T-helper 17 cell (primary cell): ENCODE data around the gene NHERF1. TPM values are rescaled to one million over a fixed set of nuclear protein-coding genes. Genes with fewer than 3 reads are reported as not detected.

ENCODE experiments used
- ATAC-seq: fragments of 150-1000 bp; cut with Tn5 transposase; 2 replicates; pipeline ENCODE4 v1.10.0; 2021; ENCODE audit warnings: mild to moderate bottlenecking, moderate library complexity
- DNase-seq, 3 donors: peaks; one replicate each; pipeline versions ENCODE4 v3.0.0 to v3.0.0-alpha.2; 2020 to 2021
- H3K9me3 ChIP-seq: one replicate; pipeline ENCODE4 v1.7.0; 2013; ENCODE audit warnings: low read length, mild to moderate bottlenecking; ENCODE audit not compliant: control insufficient read depth, poor library complexity, severe bottlenecking
- H3K27ac Mint-ChIP-seq: one replicate; pipeline ENCODE4 v1.8.0; 2022; ENCODE audit warnings: mild to moderate bottlenecking, moderate library complexity, mixed read lengths
- H3K27me3 Mint-ChIP-seq: one replicate; pipeline ENCODE4 v1.8.0; 2022; ENCODE audit warnings: mixed read lengths
- H3K36me3 Mint-ChIP-seq: one replicate; pipeline ENCODE4 v1.8.0; 2022; ENCODE audit warnings: low read depth, mixed read lengths
- H3K4me1 Mint-ChIP-seq: one replicate; pipeline ENCODE4 v1.8.0; 2022; ENCODE audit warnings: mild to moderate bottlenecking, mixed read lengths
- H3K4me3 Mint-ChIP-seq: one replicate; pipeline ENCODE4 v1.8.0; 2022; ENCODE audit warnings: mild to moderate bottlenecking, moderate library complexity, mixed read lengths
- total RNA-seq, 4 donors: library from RNA in 2 of 4; stranded (reverse) in 2 of 4; gene quantifications; one replicate each; pipeline ENCODE4 v1.2.3 and lab custom pipeline; 2022 to 2026

NHERF1 gene
- total RNA-seq, 2 donors from 2014 or later: 130 to 132 TPM

DNA sequence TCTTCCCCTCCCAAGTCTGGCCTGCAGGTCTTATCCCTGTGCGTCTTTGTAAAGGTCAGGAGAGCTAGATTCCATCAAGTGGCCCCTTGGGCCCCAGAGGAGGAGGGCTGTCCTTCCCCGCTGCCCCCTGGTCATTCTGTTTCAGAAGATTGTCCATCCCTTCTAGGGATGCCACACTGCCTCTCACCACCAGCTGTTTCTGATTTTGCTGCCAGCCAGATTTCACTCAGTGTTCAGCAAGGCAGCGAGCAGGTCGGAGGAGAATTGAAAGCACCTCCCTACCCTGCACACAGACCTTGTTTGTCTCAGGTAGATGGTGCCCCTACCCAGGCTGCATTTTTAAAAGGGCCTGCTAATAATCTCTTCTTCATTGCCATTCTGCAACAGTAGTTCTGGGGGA, 49.4 kb downstream of the NHERF1 start:
- H3K4me3 Mint-ChIP-seq: no peak overlapping the region
- DNase-seq (no peak), ATAC-seq (no peak)
- H3K4me1 Mint-ChIP-seq: peaks cover 4% of the 10 kb centered on the region
- H3K27me3 Mint-ChIP-seq: no peaks in the 10 kb centered on the region
- no peaks in the 10 kb centered on the region for H3K9me3 ChIP-seq
- no peak overlapping the region for H3K27ac Mint-ChIP-seq
- peaks cover 9% of the 10 kb centered on the region for H3K36me3 Mint-ChIP-seq

DNA sequence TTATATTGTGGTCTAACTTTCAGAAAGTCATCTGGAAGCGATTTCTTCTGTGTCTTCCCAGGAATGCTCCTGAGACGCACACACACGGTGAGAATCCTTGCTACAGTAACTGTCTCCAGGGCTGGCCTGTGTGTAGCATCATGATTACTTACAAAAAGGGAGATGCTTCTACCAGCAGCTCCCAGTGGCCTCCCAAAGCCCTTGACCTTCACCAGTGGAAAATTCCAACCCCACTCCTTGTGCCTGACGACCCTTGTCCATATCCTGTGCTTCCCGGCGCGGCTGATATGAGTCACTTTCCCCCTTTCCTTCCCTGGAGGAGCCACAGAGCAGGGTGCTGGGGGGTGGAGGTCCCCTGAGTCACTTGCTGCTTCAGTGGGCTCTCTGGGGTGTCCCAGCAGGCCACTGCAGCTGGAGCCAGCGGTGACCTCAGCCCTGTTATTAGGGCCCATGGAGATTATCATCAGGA, 49.8 kb downstream of the NHERF1 start:
- no peaks in the 10 kb centered on the region for H3K27me3 Mint-ChIP-seq
- no peak for ATAC-seq
- peaks cover 9% of the 10 kb centered on the region for H3K36me3 Mint-ChIP-seq
- peaks cover 4% of the 10 kb centered on the region for H3K4me1 Mint-ChIP-seq
- DNase-seq: no peak
- H3K27ac Mint-ChIP-seq: no peak overlapping the region
- H3K4me3 Mint-ChIP-seq: no peak overlapping the region
- no peaks in the 10 kb centered on the region for H3K9me3 ChIP-seq

DNA sequence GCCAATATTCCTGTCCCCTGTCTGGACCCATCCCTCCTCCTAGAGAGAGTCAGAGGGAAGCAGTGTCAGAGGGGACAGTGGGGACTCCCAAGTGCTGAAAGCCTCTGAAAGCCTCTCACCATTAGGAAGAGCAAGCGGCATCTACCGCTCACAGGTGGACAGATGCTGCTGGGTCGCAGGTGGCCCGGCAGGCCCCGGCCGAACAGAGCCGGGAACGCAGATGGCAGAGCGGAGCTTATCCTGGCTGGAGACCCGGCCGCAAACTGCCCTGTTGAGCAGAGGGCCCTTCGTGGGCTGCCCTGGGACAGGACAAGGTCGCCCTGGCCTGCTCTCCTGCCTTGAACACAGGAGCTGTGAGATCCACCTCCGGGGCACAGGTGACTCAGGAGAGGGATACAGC, 50.7 kb downstream of the NHERF1 start:
- H3K36me3 Mint-ChIP-seq: peaks cover 11% of the 10 kb centered on the region
- DNase-seq: no peak
- H3K27me3 Mint-ChIP-seq: no peaks in the 10 kb centered on the region
- H3K9me3 ChIP-seq: no peaks in the 10 kb centered on the region
- no peak overlapping the region for H3K4me3 Mint-ChIP-seq
- no peak for ATAC-seq
- H3K27ac Mint-ChIP-seq: no peak overlapping the region
- H3K4me1 Mint-ChIP-seq: peaks cover 6% of the 10 kb centered on the region

DNA sequence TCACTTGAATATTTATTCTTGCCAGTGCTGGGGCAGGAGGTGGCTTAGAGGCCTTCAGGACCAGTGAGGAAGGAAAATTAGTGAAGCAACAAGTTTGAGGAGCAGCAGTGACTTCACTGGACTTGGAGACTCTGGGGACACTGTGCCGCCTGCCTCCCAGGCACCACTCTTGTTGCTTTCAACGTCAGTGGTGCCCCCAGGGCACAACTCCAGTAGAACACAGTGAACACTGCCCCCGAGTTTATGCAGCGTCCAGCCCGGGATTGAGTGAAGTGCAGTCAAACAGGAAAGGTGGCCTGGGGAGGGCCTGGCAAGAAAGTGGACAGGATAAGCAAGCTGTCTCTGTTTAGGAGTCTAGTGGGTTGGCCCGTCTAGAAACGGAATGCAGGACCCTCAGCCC, 52.1 kb downstream of the NHERF1 start:
- Mint-ChIP-seq H3K27me3 (no peaks in the 10 kb centered on the region), H3K36me3 (peaks cover 10% of the 10 kb centered on the region), H3K4me1 (peaks cover 6% of the 10 kb centered on the region), H3K4me3 (no peak overlapping the region), H3K27ac (no peak overlapping the region)
- DNase-seq (no peak), ATAC-seq (no peak)
- no peaks in the 10 kb centered on the region for H3K9me3 ChIP-seq

DNA sequence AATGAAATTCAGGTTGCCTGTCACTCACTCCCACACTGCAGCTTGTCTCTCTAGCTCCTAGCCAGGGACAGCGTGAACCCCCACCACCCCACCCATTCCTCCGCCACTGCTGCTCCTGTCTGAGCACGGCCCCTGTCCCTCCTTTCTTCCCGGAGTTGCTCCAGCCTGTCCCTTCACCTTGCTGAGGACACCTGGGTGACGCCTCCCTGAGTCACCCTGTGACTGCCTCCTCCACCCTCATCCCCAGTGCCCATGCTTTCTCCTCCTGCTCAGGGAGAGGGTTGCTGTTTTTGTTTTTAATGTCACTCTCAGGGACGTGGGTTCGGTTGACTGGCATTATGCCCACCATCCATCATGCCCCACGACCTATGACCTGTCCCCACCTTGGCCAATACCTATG, 53.5 kb downstream of the NHERF1 start:
- H3K36me3 Mint-ChIP-seq: peaks cover 10% of the 10 kb centered on the region
- no peak for ATAC-seq
- H3K9me3 ChIP-seq: no peaks in the 10 kb centered on the region
- H3K27ac Mint-ChIP-seq: no peak overlapping the region
- no peaks in the 10 kb centered on the region for H3K27me3 Mint-ChIP-seq
- H3K4me1 Mint-ChIP-seq: peaks cover 10% of the 10 kb centered on the region
- no peak for DNase-seq
- H3K4me3 Mint-ChIP-seq: no peak overlapping the region

DNA sequence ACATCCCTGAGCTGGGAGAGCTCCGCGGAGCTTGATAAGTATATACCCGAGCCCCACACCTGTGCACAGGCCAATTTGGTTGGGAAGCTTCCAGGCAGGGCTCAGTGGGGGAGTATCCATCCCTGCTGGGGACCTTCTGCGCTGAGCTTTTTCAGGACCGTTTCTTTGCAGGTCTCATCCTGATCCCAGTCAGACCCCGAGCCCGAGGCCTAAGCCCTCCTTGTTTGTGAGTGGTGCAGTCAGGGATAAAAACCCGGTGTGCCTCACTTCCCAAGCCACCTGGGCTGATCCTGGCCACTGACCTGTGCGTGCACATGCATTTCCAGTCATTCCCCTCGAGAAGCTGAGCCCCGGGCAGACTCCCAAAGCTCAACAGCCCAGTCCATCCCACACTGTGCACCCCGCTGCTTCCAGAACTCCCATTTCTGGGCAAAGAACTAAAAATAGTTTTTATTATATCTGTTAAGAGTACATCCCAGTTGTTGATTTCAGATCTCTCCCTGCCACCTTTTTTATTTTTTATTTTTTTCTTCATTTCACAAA, 55.0 kb downstream of the NHERF1 start:
- DNase-seq (no peak), ATAC-seq (no peak)
- H3K27ac Mint-ChIP-seq: peak overlapping the region; percentile 24
- H3K4me1 Mint-ChIP-seq: peaks cover 7% of the 10 kb centered on the region
- no peaks in the 10 kb centered on the region for H3K9me3 ChIP-seq
- peaks cover 10% of the 10 kb centered on the region for H3K36me3 Mint-ChIP-seq
- no peak overlapping the region for H3K4me3 Mint-ChIP-seq
- H3K27me3 Mint-ChIP-seq: no peaks in the 10 kb centered on the region

DNA sequence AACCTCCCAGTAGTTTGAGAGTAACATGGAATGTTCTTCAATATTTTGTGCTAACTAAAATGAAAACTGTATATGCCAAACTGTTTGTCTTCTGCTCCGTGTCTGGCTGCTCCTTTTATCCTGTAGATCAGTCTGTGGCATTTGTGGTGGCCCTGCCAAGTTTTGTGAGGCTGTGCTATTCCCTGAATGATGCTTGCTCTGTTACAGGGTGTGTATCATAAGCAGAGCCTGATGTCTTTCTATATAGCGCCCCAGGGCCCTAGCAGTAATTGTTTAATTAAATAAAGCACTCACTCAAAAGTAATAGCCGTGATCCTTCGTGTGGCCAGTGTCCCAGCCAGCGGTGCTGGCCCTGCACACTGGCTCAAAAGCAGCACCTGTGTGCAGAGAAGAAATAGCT, 55.5 kb downstream of the NHERF1 start:
- no peak overlapping the region for H3K4me3 Mint-ChIP-seq
- H3K36me3 Mint-ChIP-seq: peaks cover 8% of the 10 kb centered on the region
- H3K27me3 Mint-ChIP-seq: no peaks in the 10 kb centered on the region
- H3K4me1 Mint-ChIP-seq: peaks cover 7% of the 10 kb centered on the region
- ATAC-seq (no peak), DNase-seq (no peak)
- H3K9me3 ChIP-seq: no peaks in the 10 kb centered on the region
- peak overlapping the region; percentile 24 for H3K27ac Mint-ChIP-seq

DNA sequence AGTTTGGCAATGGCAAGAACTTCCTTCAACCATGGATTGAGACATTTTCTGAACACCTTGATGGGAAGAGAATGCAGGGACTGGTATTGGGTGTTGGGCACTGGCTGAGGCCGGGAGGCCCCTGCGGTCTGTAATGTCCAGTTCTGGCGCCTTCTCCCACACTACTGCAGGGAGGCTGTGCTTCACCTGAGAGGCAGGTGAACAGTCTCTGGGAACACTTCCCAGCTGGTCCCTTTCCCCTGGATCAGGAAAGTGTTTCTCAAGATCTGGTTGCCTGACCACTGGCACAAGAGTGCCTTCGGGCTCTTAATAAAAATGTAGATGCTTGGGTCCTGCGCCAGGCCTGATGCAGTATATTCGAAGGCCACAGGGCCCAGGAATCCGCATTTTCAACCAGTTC, 56.3 kb downstream of the NHERF1 start:
- H3K9me3 ChIP-seq: no peaks in the 10 kb centered on the region
- Mint-ChIP-seq H3K4me1 (peaks cover 7% of the 10 kb centered on the region), H3K4me3 (no peak overlapping the region), H3K36me3 (peaks cover 7% of the 10 kb centered on the region), H3K27ac (no peak overlapping the region), H3K27me3 (no peaks in the 10 kb centered on the region)
- DNase-seq (no peak), ATAC-seq (no peak)

DNA sequence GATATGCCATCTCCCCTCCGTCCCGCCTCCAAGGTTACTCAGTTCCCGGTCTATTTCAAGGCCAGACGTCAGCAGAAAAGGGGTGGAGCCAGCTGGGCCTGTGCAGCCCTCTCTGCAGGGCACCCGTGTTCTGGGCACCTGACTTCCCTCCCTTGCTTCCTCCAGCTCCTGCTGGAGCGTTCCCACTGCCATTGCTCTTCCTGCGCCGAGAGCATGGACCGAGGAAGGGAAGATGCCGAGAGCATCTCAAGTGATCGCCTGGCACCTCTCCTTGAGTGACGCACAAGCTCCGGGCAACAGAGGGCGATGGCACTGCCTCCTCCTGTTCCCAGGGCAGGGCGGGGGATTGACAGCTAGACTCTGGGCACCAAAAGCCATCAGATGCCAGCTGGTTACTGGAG, 57.2 kb downstream of the NHERF1 start:
- H3K36me3 Mint-ChIP-seq: peaks cover 9% of the 10 kb centered on the region
- H3K9me3 ChIP-seq: no peaks in the 10 kb centered on the region
- no peak for DNase-seq
- H3K4me1 Mint-ChIP-seq: peaks cover 9% of the 10 kb centered on the region
- no peak overlapping the region for H3K27ac Mint-ChIP-seq
- H3K4me3 Mint-ChIP-seq: no peak overlapping the region
- ATAC-seq: no peak
- no peaks in the 10 kb centered on the region for H3K27me3 Mint-ChIP-seq

DNA sequence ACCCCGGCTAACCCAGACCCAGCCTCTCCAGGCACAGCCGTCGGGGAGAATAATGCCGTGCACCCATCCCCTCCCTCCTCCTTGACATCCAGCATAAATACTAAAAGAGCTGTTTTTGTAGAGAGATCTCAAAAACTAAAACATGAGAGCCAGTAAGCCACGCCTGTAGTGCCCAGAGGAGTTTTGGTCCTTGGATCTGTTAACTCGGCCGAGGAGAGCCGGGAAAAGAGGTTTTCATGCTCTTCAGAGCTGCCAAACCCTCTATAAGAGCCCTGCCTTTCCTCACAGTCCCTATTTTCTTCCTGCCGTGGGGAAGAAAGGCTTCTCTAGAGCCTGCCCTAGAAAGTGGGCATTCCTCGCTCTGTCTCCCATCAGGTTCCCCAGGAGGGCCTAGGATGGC, 57.9 kb downstream of the NHERF1 start:
- Mint-ChIP-seq H3K27ac (no peak overlapping the region), H3K36me3 (peaks cover 11% of the 10 kb centered on the region), H3K4me1 (peaks cover 12% of the 10 kb centered on the region), H3K27me3 (no peaks in the 10 kb centered on the region), H3K4me3 (no peak overlapping the region)
- H3K9me3 ChIP-seq: no peaks in the 10 kb centered on the region
- DNase-seq: no peak
- ATAC-seq: no peak

DNA sequence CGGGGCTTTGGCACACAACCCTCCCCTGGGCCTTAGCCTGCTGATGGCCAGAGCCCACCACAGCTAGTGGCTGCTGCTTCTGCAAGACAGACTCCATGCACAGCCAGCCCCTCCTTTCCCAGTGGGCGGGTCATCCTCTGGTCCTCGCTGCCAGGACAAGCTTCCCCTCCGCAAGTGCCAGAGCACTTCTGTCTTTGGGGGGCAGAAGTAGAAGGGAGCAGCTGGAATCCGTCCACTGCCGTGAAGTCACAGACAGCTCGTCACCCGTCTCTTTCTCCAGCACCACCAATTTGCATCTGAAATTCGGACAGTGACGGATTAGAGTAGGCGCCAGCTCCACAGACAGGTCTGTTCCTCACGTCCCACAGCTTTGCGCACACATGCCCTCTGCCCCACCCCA, 59.0 kb downstream of the NHERF1 start:
- H3K9me3 ChIP-seq: no peaks in the 10 kb centered on the region
- ATAC-seq (no peak), DNase-seq (no peak)
- Mint-ChIP-seq H3K27me3 (no peaks in the 10 kb centered on the region), H3K27ac (no peak overlapping the region), H3K4me3 (no peak overlapping the region), H3K36me3 (peaks cover 9% of the 10 kb centered on the region), H3K4me1 (peaks cover 12% of the 10 kb centered on the region)

DNA sequence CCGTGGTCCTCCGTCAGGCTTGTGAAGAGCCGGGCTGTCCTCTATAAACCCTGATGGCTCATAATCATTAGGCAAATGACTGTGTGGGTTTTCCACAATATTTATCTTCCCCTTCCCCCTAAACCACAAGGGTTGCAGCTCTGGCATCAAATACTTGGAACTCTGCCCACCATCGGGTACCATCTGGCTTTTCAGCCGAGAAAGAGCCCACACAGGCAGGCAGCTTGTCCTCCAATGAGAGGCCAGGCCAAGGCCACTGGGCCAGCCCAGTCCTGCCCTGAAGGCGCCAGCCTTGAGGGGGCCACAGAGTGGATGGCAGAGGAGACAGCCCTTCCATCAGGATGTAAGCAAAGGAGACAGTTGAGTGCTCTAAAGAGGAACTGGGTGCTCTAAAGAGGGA, 59.5 kb downstream of the NHERF1 start:
- H3K4me3 Mint-ChIP-seq: no peak overlapping the region
- H3K36me3 Mint-ChIP-seq: peaks cover 9% of the 10 kb centered on the region
- H3K27me3 Mint-ChIP-seq: no peaks in the 10 kb centered on the region
- no peaks in the 10 kb centered on the region for H3K9me3 ChIP-seq
- ATAC-seq: no peak
- no peak overlapping the region for H3K27ac Mint-ChIP-seq
- peaks cover 14% of the 10 kb centered on the region for H3K4me1 Mint-ChIP-seq
- no peak for DNase-seq

DNA sequence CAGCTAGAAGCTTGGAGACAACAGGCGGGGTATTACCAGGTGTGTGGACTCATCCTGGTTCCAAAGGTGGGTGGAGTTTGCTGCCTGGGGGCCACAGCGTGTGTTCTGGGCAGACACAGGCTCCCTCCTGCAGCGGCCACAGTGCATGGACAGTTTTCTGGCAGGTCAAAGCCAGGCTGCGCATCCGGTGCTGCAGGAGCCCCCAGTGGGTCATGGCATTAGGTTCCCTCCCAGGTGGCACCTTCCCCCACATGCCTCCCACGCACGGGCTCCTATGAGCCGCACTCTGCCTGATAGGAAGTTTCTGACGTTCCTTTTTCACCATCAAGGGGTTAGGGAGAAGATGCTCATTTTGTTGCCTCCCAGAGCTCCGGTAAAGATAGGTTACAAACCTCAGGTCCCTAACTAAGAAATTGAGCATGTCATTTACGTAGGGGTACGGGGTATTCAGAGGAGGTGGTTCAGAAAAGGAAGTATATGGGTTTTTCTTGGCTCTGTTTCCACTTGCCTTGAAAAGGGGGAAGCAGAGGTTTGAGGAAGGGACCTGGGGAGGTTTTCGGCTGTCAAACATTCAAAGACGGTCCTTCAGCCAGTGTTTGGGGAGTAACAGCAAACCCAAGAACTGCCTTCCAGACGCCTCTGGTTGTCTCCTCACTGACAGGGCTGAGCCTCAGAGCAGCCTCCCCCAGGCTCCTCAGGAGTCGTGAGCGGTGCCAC, 60.4 kb downstream of the NHERF1 start:
- H3K27ac Mint-ChIP-seq: no peak overlapping the region
- H3K36me3 Mint-ChIP-seq: peaks cover 9% of the 10 kb centered on the region
- H3K27me3 Mint-ChIP-seq: no peaks in the 10 kb centered on the region
- no peak overlapping the region for H3K4me3 Mint-ChIP-seq
- no peaks in the 10 kb centered on the region for H3K9me3 ChIP-seq
- H3K4me1 Mint-ChIP-seq: peaks cover 15% of the 10 kb centered on the region
- no peak for ATAC-seq
- DNase-seq: no peak
